ENCODE data around the gene SHISAL2B. TPM values are rescaled to one million over a fixed set of nuclear protein-coding genes. Genes with fewer than 3 reads are reported as not detected.

The SHISAL2B gene
- total RNA-seq, 4 donors from 2014 or later: not detected

DNA sequence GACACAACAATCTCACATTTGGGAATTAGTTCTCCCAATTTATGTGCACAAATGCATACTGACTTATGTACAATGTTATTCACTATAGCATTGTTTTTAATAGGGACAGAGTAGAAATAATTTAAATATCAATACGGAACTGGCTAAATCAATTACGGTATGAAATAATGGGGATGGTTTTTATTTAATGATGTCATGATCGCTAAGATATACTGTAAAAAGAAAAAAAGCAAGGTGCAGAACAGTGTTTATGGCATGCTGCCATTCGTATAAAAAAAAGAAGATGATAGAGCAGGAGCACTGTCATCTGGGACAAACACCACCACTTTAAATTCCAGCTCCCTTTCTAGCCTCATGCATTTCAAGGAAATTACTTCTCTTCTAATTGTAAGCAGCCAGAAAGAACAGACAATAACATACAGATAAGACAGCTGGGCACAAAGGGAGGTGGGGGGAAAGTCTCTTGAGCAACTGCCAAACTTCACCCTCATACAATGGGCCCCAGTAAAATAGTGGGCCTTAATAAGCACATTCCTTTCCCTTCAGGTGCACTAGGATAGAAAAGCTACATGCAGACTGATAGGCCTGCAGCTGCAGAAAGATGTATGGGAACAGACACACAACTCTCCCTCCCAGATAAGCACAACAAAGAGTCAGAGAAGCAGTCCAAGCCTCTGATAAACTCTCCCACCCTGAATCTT is 69.8 kb downstream of the SHISAL2B start:
- 78 to 86% methylated on average over 4 of the region's 4 CpGs for WGBS, 2 donors (ENCODE audit: low coverage in 1 of 2)
- no peaks in the 10 kb centered on the region for H3K9me3 ChIP-seq
- in situ Hi-C loops (cut with MboI; ENCODE audit: low pct_ligation_motif_present in 1 of 4, low pct_unique_long_range_greater_than_20kb in 1 of 4, low sequenced_read_pairs in 3 of 4) (no loop called here), intact Hi-C loops (cut with DNase I; ENCODE audit: low total_unique reads) (no loop called here)
- H3K4me1 ChIP-seq: peaks cover 0 to 11% (median 0%) of the 10 kb centered on the region in 4 donors
- TF ChIP-seq EP300 (IDR thresholded peaks at IDR 0.05; ENCODE audit: low read depth) (no peak), POLR2AphosphoS5 (IDR thresholded peaks at IDR 0.05) (no peak), POLR2A (IDR thresholded peaks at IDR 0.05) (no peak)
- TF ChIP-seq, protein P1, sequence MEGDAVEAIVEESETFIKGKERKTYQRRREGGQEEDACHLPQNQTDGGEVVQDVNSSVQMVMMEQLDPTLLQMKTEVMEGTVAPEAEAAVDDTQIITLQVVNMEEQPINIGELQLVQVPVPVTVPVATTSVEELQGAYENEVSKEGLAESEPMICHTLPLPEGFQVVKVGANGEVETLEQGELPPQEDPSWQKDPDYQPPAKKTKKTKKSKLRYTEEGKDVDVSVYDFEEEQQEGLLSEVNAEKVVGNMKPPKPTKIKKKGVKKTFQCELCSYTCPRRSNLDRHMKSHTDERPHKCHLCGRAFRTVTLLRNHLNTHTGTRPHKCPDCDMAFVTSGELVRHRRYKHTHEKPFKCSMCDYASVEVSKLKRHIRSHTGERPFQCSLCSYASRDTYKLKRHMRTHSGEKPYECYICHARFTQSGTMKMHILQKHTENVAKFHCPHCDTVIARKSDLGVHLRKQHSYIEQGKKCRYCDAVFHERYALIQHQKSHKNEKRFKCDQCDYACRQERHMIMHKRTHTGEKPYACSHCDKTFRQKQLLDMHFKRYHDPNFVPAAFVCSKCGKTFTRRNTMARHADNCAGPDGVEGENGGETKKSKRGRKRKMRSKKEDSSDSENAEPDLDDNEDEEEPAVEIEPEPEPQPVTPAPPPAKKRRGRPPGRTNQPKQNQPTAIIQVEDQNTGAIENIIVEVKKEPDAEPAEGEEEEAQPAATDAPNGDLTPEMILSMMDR (IDR thresholded peaks at IDR 0.05): no peak
- H3K27ac ChIP-seq: no peak overlapping the region
- H3K4me3 ChIP-seq: no peak overlapping the region
- H3K36me3 ChIP-seq: peaks cover 0 to 4% (median 0%) of the 10 kb centered on the region in 4 donors
- DNase-seq: no peak
- H3K27me3 ChIP-seq: no peaks in the 10 kb centered on the region

DNA sequence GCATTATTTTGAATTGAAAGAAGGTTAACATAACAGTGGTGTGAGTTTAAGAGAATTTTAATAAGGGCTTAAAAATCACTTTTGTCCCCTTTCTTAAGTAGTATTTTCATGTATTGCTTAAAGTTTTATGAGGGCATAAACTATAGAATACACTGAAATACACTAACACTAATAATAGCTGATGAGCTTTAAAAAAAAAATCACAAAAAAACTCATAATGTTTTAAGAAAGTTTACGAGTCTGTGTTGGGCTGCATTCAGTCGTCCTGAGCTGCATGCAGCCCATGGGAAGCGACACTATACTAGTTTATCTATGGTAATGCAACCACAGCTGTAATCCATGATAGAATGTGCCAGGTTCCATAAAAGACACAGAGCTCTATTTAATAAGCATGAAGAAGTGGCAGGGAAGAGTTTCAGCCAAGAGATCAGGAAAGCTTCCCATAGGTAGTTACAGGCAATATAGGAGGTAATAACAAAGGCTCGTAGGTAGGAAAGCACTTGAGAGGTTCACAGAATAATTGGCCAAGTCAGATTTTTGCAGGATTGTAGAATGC is 73.7 kb downstream of the SHISAL2B start:
- DNase-seq: no peak
- in situ Hi-C loops (cut with MboI; ENCODE audit: low pct_ligation_motif_present in 1 of 4, low pct_unique_long_range_greater_than_20kb in 1 of 4, low sequenced_read_pairs in 3 of 4) (no loop called here), intact Hi-C loops (cut with DNase I; ENCODE audit: low total_unique reads) (no loop called here)
- 49 to 68% methylated on average over 4 of the region's 4 CpGs for WGBS, 2 donors (ENCODE audit: low coverage in 1 of 2)
- no peak overlapping the region for H3K4me3 ChIP-seq
- H3K27me3 ChIP-seq: no peaks in the 10 kb centered on the region
- H3K27ac ChIP-seq: no peak overlapping the region
- no peaks in the 10 kb centered on the region for H3K9me3 ChIP-seq
- H3K36me3 ChIP-seq: peaks cover 0 to 2% (median 0%) of the 10 kb centered on the region in 4 donors
- peaks cover 16 to 38% (median 20%) of the 10 kb centered on the region in 4 donors for H3K4me1 ChIP-seq
- no peak for TF ChIP-seq POLR2A (IDR thresholded peaks at IDR 0.05)

DNA sequence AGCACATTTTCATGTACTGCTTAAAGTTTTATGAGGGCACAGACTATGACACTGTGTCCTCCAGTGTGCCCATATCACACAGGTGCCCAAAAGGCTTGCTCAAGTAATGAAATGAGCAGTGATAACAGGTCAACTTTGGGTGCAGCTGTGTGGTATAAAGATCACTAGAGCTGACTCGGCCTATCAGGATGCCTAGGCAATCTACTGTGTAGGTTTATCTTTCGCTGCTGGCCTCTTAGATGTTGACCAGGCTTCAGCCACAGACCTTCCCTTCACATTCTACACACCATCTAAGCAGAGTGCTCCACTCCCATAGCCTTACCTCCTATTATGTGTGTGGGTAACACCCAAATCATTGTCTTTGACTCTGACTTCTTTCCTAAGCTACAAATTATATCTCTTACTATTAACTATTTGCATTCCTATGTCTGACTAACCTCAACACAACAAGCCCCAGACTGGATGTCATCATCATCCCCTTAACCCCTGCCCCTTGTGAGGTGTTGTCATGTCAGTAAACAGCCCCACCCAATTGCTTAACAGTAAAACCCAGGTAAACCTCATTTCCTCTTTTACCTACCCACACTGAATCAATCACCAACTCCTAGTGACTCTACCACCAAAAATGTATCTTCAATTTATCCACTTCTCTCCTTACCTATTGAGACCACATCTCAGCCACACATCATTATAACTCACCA is 75.7 kb downstream of the SHISAL2B start:
- Histone ChIP-seq H3K4me1 (peaks cover 22 to 50% (median 32%) of the 10 kb centered on the region in 4 donors), H3K9me3 (no peaks in the 10 kb centered on the region), H3K36me3 (no peaks in the 10 kb centered on the region), H3K27me3 (no peaks in the 10 kb centered on the region), H3K4me3 (no peak overlapping the region), H3K27ac (no peak overlapping the region)
- TF ChIP-seq, protein P1 (IDR thresholded peaks at IDR 0.05): no peak
- TF ChIP-seq POLR2A (IDR thresholded peaks at IDR 0.05) (no peak), POLR2AphosphoS5 (IDR thresholded peaks at IDR 0.05) (peak in 1 of 3 donors; percentile 8)
- intact Hi-C loops (cut with DNase I; ENCODE audit: low total_unique reads): no loop called here
- in situ Hi-C loops (cut with MboI; ENCODE audit: low pct_ligation_motif_present in 1 of 4, low pct_unique_long_range_greater_than_20kb in 1 of 4, low sequenced_read_pairs in 3 of 4): no loop called here
- DNase-seq: peak; percentile 17
- WGBS, 2 donors (ENCODE audit: low coverage in 1 of 2): 82 to 94% methylated on average over 2 of the region's 2 CpGs

DNA sequence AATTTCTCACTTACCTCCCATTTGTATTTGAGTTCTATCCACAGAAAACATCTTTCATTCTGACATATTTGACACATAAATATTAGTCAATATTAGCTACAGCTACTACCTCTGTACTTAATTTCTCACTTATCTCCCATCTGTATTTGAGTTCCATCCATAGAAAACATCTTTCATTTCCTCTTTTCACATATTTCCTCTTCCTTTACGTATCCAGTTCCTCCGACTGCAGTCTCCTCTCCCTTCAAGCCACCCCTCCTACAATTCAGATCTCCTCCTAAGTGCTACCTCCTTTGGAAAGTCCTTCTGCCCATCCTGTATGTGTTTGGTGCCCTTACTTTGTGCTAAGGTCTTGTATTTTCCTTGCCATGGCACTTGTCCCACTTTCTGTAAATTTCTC is 76.6 kb downstream of the SHISAL2B start:
- no peaks in the 10 kb centered on the region for H3K36me3 ChIP-seq
- no peaks in the 10 kb centered on the region for H3K9me3 ChIP-seq
- intact Hi-C loops (cut with DNase I; ENCODE audit: low total_unique reads) (no loop called here), in situ Hi-C loops (cut with MboI; ENCODE audit: low pct_ligation_motif_present in 1 of 4, low pct_unique_long_range_greater_than_20kb in 1 of 4, low sequenced_read_pairs in 3 of 4) (no loop called here)
- H3K27me3 ChIP-seq: no peaks in the 10 kb centered on the region
- H3K4me3 ChIP-seq: peak overlapping the region in 1 of 4 donors; percentile 97
- no peak overlapping the region for H3K27ac ChIP-seq
- H3K4me1 ChIP-seq: peaks cover 22 to 50% (median 32%) of the 10 kb centered on the region in 4 donors
- TF ChIP-seq EP300 (IDR thresholded peaks at IDR 0.05; ENCODE audit: low read depth) (no peak), POLR2A (IDR thresholded peaks at IDR 0.05) (no peak), POLR2AphosphoS5 (IDR thresholded peaks at IDR 0.05) (no peak)
- TF ChIP-seq, protein P1 (IDR thresholded peaks at IDR 0.05): no peak
- 65 to 100% methylated on average over 2 of the region's 2 CpGs for WGBS, 2 donors (ENCODE audit: low coverage in 1 of 2)
- DNase-seq: no peak

Other genes with a start within 250 kb of the SHISAL2B start
- 1 to 10 TPM in 1 of 4 donors, under 1 TPM in 2, not detected in 1; 0.40 to 1.9 (median 0.41) TPM for gene RGS7BP, start 184.5 kb upstream of the SHISAL2B start, total RNA-seq
- gene SREK1IP1, start 78.2 kb downstream of the SHISAL2B start, total RNA-seq: 10 to 100 TPM in 1 of 4 donors, 1 to 10 TPM in 3; 4.0 to 14.1 (median 7.0) TPM
- 10 to 100 TPM in 2 of 4 donors, 1 to 10 TPM in 1, not detected in 1; 9.6 to 36.2 (median 15.6) TPM for gene CWC27, start 78.4 kb downstream of the SHISAL2B start, total RNA-seq